Measurements from ENCODE around the gene RTN4RL1. TPM values are rescaled to one million over a fixed set of nuclear protein-coding genes. Genes with fewer than 3 reads are reported as not detected.

RTN4RL1 gene
- total RNA-seq, 2 experiments from 2014 or later, result 0.17 to 0.21 TPM

- no peak overlapping the region for H3K27ac Mint-ChIP-seq
- peaks cover 45% of the 10 kb centered on the region for H3K27me3 Mint-ChIP-seq
- DNase-seq, result peak; percentile 58
- no peaks in the 10 kb centered on the region for H3K9me3 Mint-ChIP-seq
- intact Hi-C loops (cut with micrococcal nuclease), result loop anchor here (2.0 kb wide), 1 partner anchor 122 kb away; the partner anchor contains the start of gene DPH1
- no peaks in the 10 kb centered on the region for H3K36me3 Mint-ChIP-seq
- H3K4me3 Mint-ChIP-seq, result no peak overlapping the region
- POLR2A ChIA-PET, result interaction anchor here (0.6 kb wide), 1 partner anchor 130 kb away, joined by 3 read pairs; no protein-coding TSS in a partner anchor
- H3K4me1 Mint-ChIP-seq (ENCODE audit: low read depth), result peaks cover 7% of the 10 kb centered on the region
- CTCF ChIA-PET, result interaction anchor here (0.6 to 2.3 kb wide), 21 partner anchors 10 to 484 kb away, joined by 3 to 23 read pairs (median 4); partner anchors contain the start of genes HIC1, RTN4RL1, TLCD2 and WDR81
Observed at GRCh38 chr17:1908699-1909309, 116.3 kb downstream of the RTN4RL1 start.

GRCh38 chr17:1907909-1908698, 117.0 kb downstream of the RTN4RL1 start:
- Mint-ChIP-seq H3K27me3 (peaks cover 45% of the 10 kb centered on the region), H3K4me1 (ENCODE audit: low read depth) (peaks cover 7% of the 10 kb centered on the region)
- POLR2A ChIA-PET, result no interaction called here

GRCh38 chr17:1907216-1907631, 117.9 kb downstream of the RTN4RL1 start:
- intact Hi-C loops (cut with micrococcal nuclease), result no loop called here
- Mint-ChIP-seq H3K27ac (no peak overlapping the region), H3K27me3 (peaks cover 41% of the 10 kb centered on the region), H3K4me1 (ENCODE audit: low read depth) (peaks cover 7% of the 10 kb centered on the region), H3K9me3 (no peaks in the 10 kb centered on the region), H3K36me3 (no peaks in the 10 kb centered on the region), H3K4me3 (no peak overlapping the region)
- ChIA-PET CTCF (no interaction called here), POLR2A (no interaction called here)
- no peak for DNase-seq

More at GRCh38 chr17:1907909-1908698, 117.0 kb downstream of the RTN4RL1 start:
- CTCF ChIA-PET, result interaction anchor here (0.6 to 2.3 kb wide), 17 partner anchors 11 to 485 kb away, joined by 3 to 23 read pairs (median 4); partner anchors contain the start of genes HIC1, RTN4RL1 and TLCD2
- Mint-ChIP-seq H3K36me3 (no peaks in the 10 kb centered on the region), H3K27ac (no peak overlapping the region), H3K4me3 (no peak overlapping the region), H3K9me3 (no peaks in the 10 kb centered on the region)
- DNase-seq, result peak; percentile 22
- intact Hi-C loops (cut with micrococcal nuclease), result loop anchor here (2.0 kb wide), 1 partner anchor 123 kb away; the partner anchor contains the start of gene DPH1

GRCh38 chr17:1906662-1907101, 118.5 kb downstream of the RTN4RL1 start:
- Mint-ChIP-seq H3K4me1 (ENCODE audit: low read depth) (peaks cover 7% of the 10 kb centered on the region), H3K27ac (no peak overlapping the region), H3K9me3 (no peaks in the 10 kb centered on the region), H3K36me3 (no peaks in the 10 kb centered on the region), H3K27me3 (peaks cover 36% of the 10 kb centered on the region), H3K4me3 (no peak overlapping the region)
- POLR2A ChIA-PET, result interaction anchor here (0.6 kb wide), 1 partner anchor 151 kb away, joined by 3 read pairs; no protein-coding TSS in a partner anchor
- intact Hi-C loops (cut with micrococcal nuclease), result no loop called here
- CTCF ChIA-PET, result interaction anchor here (0.8 to 2.5 kb wide), 2 partner anchors 118 to 185 kb away, joined by 3 to 6 read pairs; partner anchors contain the start of gene RTN4RL1
- DNase-seq, result no peak

GRCh38 chr17:1905190-1905913, 119.8 kb downstream of the RTN4RL1 start:
- ChIA-PET POLR2A (no interaction called here), CTCF (interaction anchor here (2.5 kb wide), 1 partner anchor 120 kb away, joined by 6 read pairs; the partner anchor contains the start of gene RTN4RL1)
- Mint-ChIP-seq H3K4me1 (ENCODE audit: low read depth) (peaks cover 7% of the 10 kb centered on the region), H3K27ac (no peak overlapping the region), H3K27me3 (peaks cover 33% of the 10 kb centered on the region), H3K4me3 (no peak overlapping the region), H3K36me3 (no peaks in the 10 kb centered on the region), H3K9me3 (no peaks in the 10 kb centered on the region)
- no peak for DNase-seq
- intact Hi-C loops (cut with micrococcal nuclease), result no loop called here

GRCh38 chr17:1904273-1905182, 120.6 kb downstream of the RTN4RL1 start:
- ChIA-PET POLR2A (no interaction called here), CTCF (interaction anchor here (0.7 to 2.5 kb wide), 2 partner anchors 14 to 121 kb away, joined by 3 to 6 read pairs; partner anchors contain the start of gene RTN4RL1)
- no peak overlapping the region for H3K27ac Mint-ChIP-seq
- no peak overlapping the region for H3K4me3 Mint-ChIP-seq
- H3K9me3 Mint-ChIP-seq, result no peaks in the 10 kb centered on the region
- H3K36me3 Mint-ChIP-seq, result peaks cover 2% of the 10 kb centered on the region
- peaks cover 30% of the 10 kb centered on the region for H3K27me3 Mint-ChIP-seq
- DNase-seq, result no peak
- H3K4me1 Mint-ChIP-seq (ENCODE audit: low read depth), result peaks cover 7% of the 10 kb centered on the region
- intact Hi-C loops (cut with micrococcal nuclease), result no loop called here

GRCh38 chr17:1899403-1900000, 125.6 kb downstream of the RTN4RL1 start:
- Mint-ChIP-seq H3K36me3 (peaks cover 32% of the 10 kb centered on the region), H3K27ac (no peak overlapping the region), H3K4me3 (no peak overlapping the region), H3K9me3 (no peaks in the 10 kb centered on the region), H3K27me3 (no peaks in the 10 kb centered on the region), H3K4me1 (ENCODE audit: low read depth) (no peaks in the 10 kb centered on the region)
- intact Hi-C loops (cut with micrococcal nuclease), result no loop called here
- DNase-seq, result no peak
- CTCF ChIA-PET, result no interaction called here
- POLR2A ChIA-PET, result no interaction called here

GRCh38 chr17:1898872-1899271, 126.3 kb downstream of the RTN4RL1 start:
- ChIA-PET CTCF (no interaction called here), POLR2A (no interaction called here)
- no peak overlapping the region for H3K4me3 Mint-ChIP-seq
- no peaks in the 10 kb centered on the region for H3K27me3 Mint-ChIP-seq
- H3K27ac Mint-ChIP-seq, result no peak overlapping the region
- intact Hi-C loops (cut with micrococcal nuclease), result no loop called here
- DNase-seq, result no peak
- peaks cover 37% of the 10 kb centered on the region for H3K36me3 Mint-ChIP-seq
- no peaks in the 10 kb centered on the region for H3K9me3 Mint-ChIP-seq
- no peaks in the 10 kb centered on the region for H3K4me1 Mint-ChIP-seq (ENCODE audit: low read depth)

GRCh38 chr17:1898332-1898731, 126.8 kb downstream of the RTN4RL1 start:
- Mint-ChIP-seq H3K4me3 (no peak overlapping the region), H3K27me3 (no peaks in the 10 kb centered on the region), H3K27ac (no peak overlapping the region), H3K36me3 (peaks cover 41% of the 10 kb centered on the region), H3K9me3 (no peaks in the 10 kb centered on the region), H3K4me1 (ENCODE audit: low read depth) (no peaks in the 10 kb centered on the region)
- no peak for DNase-seq
- POLR2A ChIA-PET, result no interaction called here
- intact Hi-C loops (cut with micrococcal nuclease), result no loop called here
- CTCF ChIA-PET, result no interaction called here

GRCh38 chr17:1897105-1897656, 128.0 kb downstream of the RTN4RL1 start:
- no peak overlapping the region for H3K4me3 Mint-ChIP-seq
- intact Hi-C loops (cut with micrococcal nuclease), result no loop called here
- H3K27me3 Mint-ChIP-seq, result no peaks in the 10 kb centered on the region
- CTCF ChIA-PET, result no interaction called here
- H3K27ac Mint-ChIP-seq, result no peak overlapping the region
- no peak for DNase-seq
- no peaks in the 10 kb centered on the region for H3K9me3 Mint-ChIP-seq
- POLR2A ChIA-PET, result no interaction called here
- H3K4me1 Mint-ChIP-seq (ENCODE audit: low read depth), result no peaks in the 10 kb centered on the region
- peaks cover 49% of the 10 kb centered on the region for H3K36me3 Mint-ChIP-seq

All from activated CD4-positive, alpha-beta memory T cell treated with anti-CD3 and anti-CD28 coated beads for 36 hours (primary cell).